Mesenchymal stem cell (in vitro differentiated cells and primary cell): ENCODE results near the gene MAPK13. TPM values are rescaled to one million over a fixed set of nuclear protein-coding genes. Genes with fewer than 3 reads are reported as not detected.
"Not testable (repeated sequence)": the region's sequence is repeated elsewhere in the genome, so short reads cannot be mapped to it uniquely, and the experiment has no call there.

Source experiments
- DNase-seq: peaks from one replicate; pipeline ENCODE4 v3.0.0-alpha.2; 2013
- H2AFZ ChIP-seq: one replicate; pipeline ENCODE4 v1.6.1; 2013; ENCODE audit warnings: low read depth, mild to moderate bottlenecking, control low read depth, inconsistent platforms, low read length, moderate library complexity
- H2AK5ac ChIP-seq: 2 replicates; pipeline ENCODE4 v1.6.1; 2013; ENCODE audit warnings: low read length, moderate library complexity, mild to moderate bottlenecking, inconsistent platforms; ENCODE audit not compliant: severe bottlenecking
- H2BK120ac ChIP-seq: one replicate; pipeline ENCODE4 v1.6.1; 2013; ENCODE audit warnings: low read depth, mild to moderate bottlenecking, inconsistent platforms, low read length, moderate library complexity
- H2BK12ac ChIP-seq, 2 experiments: one replicate each; pipeline ENCODE4 v1.6.1; 2013; ENCODE audit warnings: inconsistent platforms in 2 of 2, low read length in 2 of 2, mild to moderate bottlenecking in 2 of 2, moderate library complexity in 2 of 2, control low read depth in 1 of 2
- H2BK15ac ChIP-seq: one replicate; pipeline ENCODE4 v1.6.1; 2013; ENCODE audit warnings: mild to moderate bottlenecking, low read depth, inconsistent platforms; ENCODE audit not compliant: poor library complexity, severe bottlenecking
- H2BK5ac ChIP-seq: 2 replicates; pipeline ENCODE4 v1.6.1; 2013; ENCODE audit warnings: low read depth, mild to moderate bottlenecking, low read length, control low read depth, inconsistent platforms; ENCODE audit not compliant: poor library complexity, severe bottlenecking
- H3K14ac ChIP-seq, 2 experiments: one replicate each; pipeline ENCODE4 v1.6.1; 2013; ENCODE audit warnings: inconsistent platforms in 2 of 2, low read length in 2 of 2, control low read depth in 1 of 2, mild to moderate bottlenecking in 1 of 2, moderate library complexity in 1 of 2
- H3K18ac ChIP-seq, 2 experiments: one replicate each; pipeline ENCODE4 v1.6.1; 2013; ENCODE audit warnings: inconsistent platforms in 2 of 2, low read length in 2 of 2, control low read depth in 1 of 2, low read depth in 1 of 2, mild to moderate bottlenecking in 1 of 2
- H3K23ac ChIP-seq, 2 experiments: one replicate each; pipeline ENCODE4 v1.6.1; 2013; ENCODE audit warnings: inconsistent platforms in 2 of 2, low read length in 2 of 2, mild to moderate bottlenecking in 2 of 2, moderate library complexity in 2 of 2, control low read depth in 1 of 2
- H3K27ac ChIP-seq: 2 replicates; pipeline ENCODE4 v1.5.1; 2013; ENCODE audit warnings: mild to moderate bottlenecking, moderate library complexity, low read length, control low read depth, inconsistent platforms; ENCODE audit not compliant: poor library complexity, severe bottlenecking
- H3K27me3 ChIP-seq, 2 experiments: 2 replicates each; pipeline versions ENCODE4 v1.6.1 to v1.7.0; 2013; ENCODE audit warnings: low read length in 2 of 2, mild to moderate bottlenecking in 2 of 2, moderate library complexity in 2 of 2, control low read depth in 1 of 2, inconsistent platforms in 1 of 2; ENCODE audit not compliant: control insufficient read depth in 1 of 2, insufficient read depth in 1 of 2
- H3K36me3 ChIP-seq, 2 experiments: 2 replicates each; pipeline versions ENCODE4 v1.6.1 to v1.7.0; 2013; ENCODE audit warnings: low read length in 2 of 2, control low read depth in 1 of 2, inconsistent platforms in 1 of 2, low read depth in 1 of 2, mild to moderate bottlenecking in 1 of 2; ENCODE audit not compliant: insufficient read depth in 2 of 2, control insufficient read depth in 1 of 2
- H3K4ac ChIP-seq, 2 experiments: one replicate each; pipeline ENCODE4 v1.6.1; 2013; ENCODE audit warnings: inconsistent platforms in 2 of 2, low read length in 2 of 2, mild to moderate bottlenecking in 2 of 2, moderate library complexity in 2 of 2, control low read depth in 1 of 2, low read depth in 1 of 2
- H3K4me1 ChIP-seq: 2 replicates; pipeline ENCODE4 v1.6.1; 2013; ENCODE audit warnings: low read depth, low read length, control low read depth; ENCODE audit not compliant: control insufficient read depth, insufficient read depth
- H3K4me2 ChIP-seq: 2 replicates; pipeline ENCODE4 v1.6.1; 2013; ENCODE audit warnings: low read length, mild to moderate bottlenecking, inconsistent platforms; ENCODE audit not compliant: poor library complexity, severe bottlenecking
- H3K4me3 ChIP-seq, 2 experiments: 2 replicates each; pipeline versions ENCODE4 v1.5.1 to v1.7.0; 2013; ENCODE audit warnings: low read length in 2 of 2, mild to moderate bottlenecking in 2 of 2, control low read depth in 1 of 2, low read depth in 1 of 2; ENCODE audit not compliant: insufficient read depth in 1 of 2
- H3K79me1 ChIP-seq: replicated peaks from 2 replicates; pipeline ENCODE4 v1.6.1; 2013; ENCODE audit warnings: mild to moderate bottlenecking, control low read depth, low read length, inconsistent platforms; ENCODE audit not compliant: poor library complexity, severe bottlenecking
- H3K9ac ChIP-seq: 2 replicates; pipeline ENCODE4 v1.7.0; 2013; ENCODE audit warnings: mild to moderate bottlenecking, low read length, moderate library complexity
- H3K9me3 ChIP-seq: 2 replicates; pipeline ENCODE4 v1.7.0; 2013; ENCODE audit warnings: mild to moderate bottlenecking, low read length; ENCODE audit not compliant: control insufficient read depth
- H4K8ac ChIP-seq: one replicate; pipeline ENCODE4 v1.6.1; 2013; ENCODE audit warnings: inconsistent platforms, mild to moderate bottlenecking, low read length, moderate library complexity
- H4K91ac ChIP-seq: one replicate; pipeline ENCODE4 v1.6.1; 2013; ENCODE audit warnings: mild to moderate bottlenecking, low read length, inconsistent platforms
- WGBS: methylation state at CpG from one replicate; pipeline ENCODE4 v1.1.7; 2013; ENCODE audit warnings: mixed read lengths; 5-methylcytosine and 5-hydroxymethylcytosine counted together
- polyA plus RNA-seq, 2 experiments: library from polyadenylated mRNA; stranded (reverse); fragments of 200-250 nt; gene quantifications; one replicate each; pipeline ENCODE4 v1.2.3, GENCODE V29; 2013

The MAPK13 gene
- 29.8 TPM for polyA plus RNA-seq (2013, experiment 1 of 2)
- 28.9 TPM for polyA plus RNA-seq (2013, experiment 2 of 2)

DNA sequence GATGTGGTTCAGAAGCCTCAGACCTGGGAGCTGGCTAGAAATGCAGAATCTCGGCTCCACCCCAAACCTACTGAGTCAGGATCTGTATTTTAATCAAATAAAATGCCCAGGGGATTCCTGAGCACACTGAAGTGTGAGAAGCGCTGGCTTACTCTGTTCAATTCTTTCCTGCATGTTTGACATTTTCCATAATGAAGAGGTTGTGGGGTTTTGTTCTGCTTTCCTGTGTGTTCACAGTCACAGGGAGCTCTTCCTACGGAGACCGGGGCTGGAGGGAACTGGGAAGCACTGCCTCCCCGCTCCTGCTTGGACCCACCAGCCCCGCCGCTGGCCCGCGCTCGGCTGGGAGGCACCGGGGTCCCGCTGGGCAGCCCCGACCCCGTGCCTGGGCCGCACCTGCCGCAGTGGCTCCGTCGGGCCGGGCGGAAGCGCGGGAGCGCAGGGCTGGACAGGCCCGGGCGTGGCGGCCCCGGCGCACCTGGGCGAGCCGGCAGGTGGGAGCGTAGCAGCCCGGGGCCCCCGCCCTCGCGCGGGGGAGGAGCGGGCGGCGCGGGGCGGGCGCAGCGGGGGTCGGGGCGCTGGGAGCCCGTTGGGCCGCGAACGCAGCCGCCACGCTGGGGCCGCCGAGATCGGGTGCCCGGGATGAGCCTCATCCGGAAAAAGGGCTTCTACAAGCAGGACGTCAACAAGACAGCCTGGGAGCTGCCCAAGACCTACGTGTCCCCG lies at the start of gene MAPK13:
MAPK13 (plus strand) TSS at position 573 of the 726 bp plus-strand sequence; CDS start at position 643, 70 bp downstream.
- WGBS: 7% methylated on average over 38 of the region's 59 CpGs

DNA sequence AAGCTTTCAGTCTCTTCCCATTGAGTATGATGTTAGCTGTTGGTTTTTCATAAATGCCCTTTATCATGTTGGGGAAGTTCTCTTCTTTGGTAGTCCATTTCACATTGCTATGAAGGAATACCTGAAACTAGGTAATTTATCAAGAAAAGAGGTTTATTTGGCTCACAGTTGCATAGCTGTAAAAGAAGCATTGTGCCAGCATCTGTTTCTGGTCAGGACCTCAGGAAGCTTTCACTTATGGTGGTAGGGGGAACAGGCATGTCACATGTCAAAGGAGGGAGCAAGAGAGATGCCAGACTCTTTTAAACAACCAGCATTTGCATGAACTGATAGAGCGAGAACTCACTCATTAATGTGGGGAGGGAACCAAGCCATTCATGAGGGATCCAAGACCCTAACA lies 48.0 kb upstream of the MAPK13 start:
- no peak overlapping the region for H3K14ac ChIP-seq
- H3K4me3 ChIP-seq: no peak overlapping the region
- no peaks in the 10 kb centered on the region for H3K27me3 ChIP-seq
- no peak overlapping the region for H2BK15ac ChIP-seq
- peaks cover 15 to 81% of the 10 kb centered on the region in 2 experiments for H3K36me3 ChIP-seq
- peak overlapping the region; percentile 45 for H2AK5ac ChIP-seq
- H2BK120ac ChIP-seq: no peak overlapping the region
- H3K79me1 ChIP-seq: peaks cover 11% of the 10 kb centered on the region
- H3K4ac ChIP-seq: no peak overlapping the region
- peaks cover 15% of the 10 kb centered on the region for H3K4me1 ChIP-seq
- no peak for DNase-seq
- H3K23ac ChIP-seq: no peak overlapping the region
- no peak overlapping the region for H3K4me2 ChIP-seq
- H3K18ac ChIP-seq: no peak overlapping the region
- no peak overlapping the region for H4K8ac ChIP-seq
- WGBS: 100% methylated on average over 1 of the region's 1 CpG
- H3K27ac ChIP-seq: no peak overlapping the region
- H4K91ac ChIP-seq: no peak overlapping the region
- H3K9ac ChIP-seq: no peak overlapping the region
- no peak overlapping the region for H2BK12ac ChIP-seq
- peaks cover 10% of the 10 kb centered on the region for H3K9me3 ChIP-seq
- H2BK5ac ChIP-seq: no peak overlapping the region
- H2AFZ ChIP-seq: no peak overlapping the region

More for the DNA sequence above, at the start of gene MAPK13:
- Histone ChIP-seq H3K79me1 (no peaks in the 10 kb centered on the region), H2BK120ac (peak within 1 kb of the TSS; percentile 99), H3K4me3 (peak within 1 kb of the TSS; percentile 64 to 85), H4K91ac (peak within 1 kb of the TSS; percentile 100), H3K9me3 (no peaks in the 10 kb centered on the region), H3K9ac (peak within 1 kb of the TSS; percentile 91), H3K4me1 (peaks cover 32% of the 10 kb centered on the region), H3K4ac (peak within 1 kb of the TSS; percentile 99 to 100), H3K18ac (peak within 1 kb of the TSS; percentile 100), H2BK5ac (no peak within 1 kb of the TSS), H4K8ac (peak within 1 kb of the TSS; percentile 100), H3K14ac (peak within 1 kb of the TSS; percentile 81 to 100), H2BK15ac (peak within 1 kb of the TSS; percentile 98), H3K27me3 (no peaks in the 10 kb centered on the region), H3K36me3 (peaks cover 3 to 19% of the 10 kb centered on the region in 2 experiments), H2AFZ (no peak within 1 kb of the TSS), H2BK12ac (peak within 1 kb of the TSS; percentile 99), H3K23ac (peak within 1 kb of the TSS in 1 of 2 experiments; percentile 98), H3K27ac (no peak within 1 kb of the TSS), H2AK5ac (no peak within 1 kb of the TSS), H3K4me2 (peak within 1 kb of the TSS; percentile 83)
- peak; percentile 64 for DNase-seq

DNA sequence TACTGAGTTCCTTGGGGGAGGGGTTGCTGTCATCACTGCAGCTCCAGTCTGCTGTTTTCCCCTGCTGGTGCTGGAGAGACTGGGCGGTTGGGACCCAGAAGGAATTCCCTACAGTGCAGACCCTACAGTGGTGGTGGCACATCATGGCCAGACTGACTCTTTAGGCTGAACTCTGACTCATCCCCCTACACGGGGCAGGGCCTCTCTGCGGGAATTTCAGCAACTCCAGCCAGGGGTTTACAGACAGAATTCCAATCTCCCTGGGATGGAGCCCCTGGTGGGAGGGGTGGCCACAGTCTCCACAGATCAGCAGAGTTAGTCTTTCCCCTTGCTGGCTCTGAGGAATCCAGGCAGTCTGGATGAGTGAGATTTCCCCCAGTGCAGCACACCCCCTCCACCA lies 46.9 kb upstream of the MAPK13 start:
- Histone ChIP-seq H3K4me2 (no peak overlapping the region), H2BK120ac (no peak overlapping the region)
- 76% methylated on average over 3 of the region's 3 CpGs for WGBS

DNA sequence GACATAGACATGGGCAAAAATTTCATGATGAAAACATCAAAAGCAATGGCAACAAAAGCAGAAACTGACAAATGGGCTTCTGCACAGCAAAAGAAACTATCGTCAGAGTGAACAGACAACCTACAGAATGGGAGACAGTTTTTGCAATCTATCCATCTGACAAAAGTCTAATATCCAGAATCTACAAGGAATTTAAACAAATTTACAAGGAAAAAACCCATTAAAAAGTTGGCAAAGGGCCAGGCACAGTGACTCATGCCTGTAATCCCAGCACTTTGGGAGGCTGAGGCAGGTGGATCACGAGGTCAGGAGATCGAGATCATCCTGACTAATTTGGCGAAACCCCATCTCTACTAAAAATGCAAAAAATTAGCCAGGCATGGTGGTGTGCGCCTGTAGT lies 42.1 kb upstream of the MAPK13 start:
- not testable (repeated sequence) for H3K9ac ChIP-seq

More for the DNA sequence above, 46.9 kb upstream of the MAPK13 start:
- Histone ChIP-seq H3K9me3 (peaks cover 10% of the 10 kb centered on the region), H3K27me3 (no peaks in the 10 kb centered on the region), H2AFZ (no peak overlapping the region), H3K14ac (no peak overlapping the region), H3K4ac (no peak overlapping the region), H3K9ac (no peak overlapping the region), H2BK15ac (no peak overlapping the region), H4K91ac (no peak overlapping the region), H3K18ac (no peak overlapping the region), H3K79me1 (peaks cover 9% of the 10 kb centered on the region), H2BK5ac (no peak overlapping the region), H3K4me3 (peak overlapping the region in 1 of 2 experiments; percentile 4), H3K23ac (no peak overlapping the region), H4K8ac (no peak overlapping the region), H2BK12ac (no peak overlapping the region), H3K27ac (peak overlapping the region; percentile 37), H2AK5ac (no peak overlapping the region), H3K36me3 (peaks cover 15 to 69% of the 10 kb centered on the region in 2 experiments), H3K4me1 (peaks cover 15% of the 10 kb centered on the region)
- no peak for DNase-seq

More for the DNA sequence above, 42.1 kb upstream of the MAPK13 start:
- not testable (repeated sequence) for H3K4me2 ChIP-seq, H3K4me1 ChIP-seq, H3K14ac ChIP-seq, H3K4me3 ChIP-seq, H2BK5ac ChIP-seq, H4K8ac ChIP-seq, DNase-seq, H3K9me3 ChIP-seq, H3K27me3 ChIP-seq, H3K18ac ChIP-seq, H2BK12ac ChIP-seq, H3K27ac ChIP-seq, H2AFZ ChIP-seq, H3K23ac ChIP-seq, H3K79me1 ChIP-seq, H3K4ac ChIP-seq, H2BK15ac ChIP-seq, H2AK5ac ChIP-seq, H2BK120ac ChIP-seq, H4K91ac ChIP-seq
- WGBS: 81% methylated on average over 4 of the region's 5 CpGs
- H3K36me3 ChIP-seq: peaks cover 11 to 53% of the 10 kb centered on the region in 2 experiments
